GM12892 (cell line): ENCODE results near the gene KDM3B. TPM values are rescaled to one million over a fixed set of nuclear protein-coding genes. Genes with fewer than 3 reads are reported as not detected.
"Not testable (repeated sequence)": the region's sequence is repeated elsewhere in the genome, so short reads cannot be mapped to it uniquely, and the experiment has no call there.

Source experiments
- DNase-seq: peaks from one replicate; pipeline ENCODE4 v3.0.0; 2011; ENCODE audit not compliant: insufficient read length
- FAIRE-seq: peaks from 2 replicates; lab custom pipeline; 2011; peaks lifted over from hg19 to GRCh38; lab: Jason Lieb, UNC
- POLR2A ChIP-seq: IDR thresholded peaks from 2 replicates; pipeline ENCODE4 v1.6.1; 2011; ENCODE audit warnings: low read depth, low read length, control low read depth
- POLR2AphosphoS5 ChIP-seq: IDR thresholded peaks from 2 replicates; pipeline ENCODE4 v1.6.1; 2011; ENCODE audit warnings: low read depth, low read length, control low read depth
- TAF1 ChIP-seq: IDR thresholded peaks from 2 replicates; pipeline ENCODE4 v1.6.1; 2011; ENCODE audit warnings: low read depth, mild to moderate bottlenecking, control low read depth, low read length, borderline replicate concordance
- polyA plus RNA-seq: library from polyadenylated mRNA; unstranded; fragments of >200 nt; gene quantifications from one replicate; pipeline ENCODE4 v1.2.1, GENCODE V29; 2012; ENCODE audit warnings: missing spikeins, inconsistent platforms; ENCODE audit not compliant: missing spikeins

The KDM3B gene, protein sequence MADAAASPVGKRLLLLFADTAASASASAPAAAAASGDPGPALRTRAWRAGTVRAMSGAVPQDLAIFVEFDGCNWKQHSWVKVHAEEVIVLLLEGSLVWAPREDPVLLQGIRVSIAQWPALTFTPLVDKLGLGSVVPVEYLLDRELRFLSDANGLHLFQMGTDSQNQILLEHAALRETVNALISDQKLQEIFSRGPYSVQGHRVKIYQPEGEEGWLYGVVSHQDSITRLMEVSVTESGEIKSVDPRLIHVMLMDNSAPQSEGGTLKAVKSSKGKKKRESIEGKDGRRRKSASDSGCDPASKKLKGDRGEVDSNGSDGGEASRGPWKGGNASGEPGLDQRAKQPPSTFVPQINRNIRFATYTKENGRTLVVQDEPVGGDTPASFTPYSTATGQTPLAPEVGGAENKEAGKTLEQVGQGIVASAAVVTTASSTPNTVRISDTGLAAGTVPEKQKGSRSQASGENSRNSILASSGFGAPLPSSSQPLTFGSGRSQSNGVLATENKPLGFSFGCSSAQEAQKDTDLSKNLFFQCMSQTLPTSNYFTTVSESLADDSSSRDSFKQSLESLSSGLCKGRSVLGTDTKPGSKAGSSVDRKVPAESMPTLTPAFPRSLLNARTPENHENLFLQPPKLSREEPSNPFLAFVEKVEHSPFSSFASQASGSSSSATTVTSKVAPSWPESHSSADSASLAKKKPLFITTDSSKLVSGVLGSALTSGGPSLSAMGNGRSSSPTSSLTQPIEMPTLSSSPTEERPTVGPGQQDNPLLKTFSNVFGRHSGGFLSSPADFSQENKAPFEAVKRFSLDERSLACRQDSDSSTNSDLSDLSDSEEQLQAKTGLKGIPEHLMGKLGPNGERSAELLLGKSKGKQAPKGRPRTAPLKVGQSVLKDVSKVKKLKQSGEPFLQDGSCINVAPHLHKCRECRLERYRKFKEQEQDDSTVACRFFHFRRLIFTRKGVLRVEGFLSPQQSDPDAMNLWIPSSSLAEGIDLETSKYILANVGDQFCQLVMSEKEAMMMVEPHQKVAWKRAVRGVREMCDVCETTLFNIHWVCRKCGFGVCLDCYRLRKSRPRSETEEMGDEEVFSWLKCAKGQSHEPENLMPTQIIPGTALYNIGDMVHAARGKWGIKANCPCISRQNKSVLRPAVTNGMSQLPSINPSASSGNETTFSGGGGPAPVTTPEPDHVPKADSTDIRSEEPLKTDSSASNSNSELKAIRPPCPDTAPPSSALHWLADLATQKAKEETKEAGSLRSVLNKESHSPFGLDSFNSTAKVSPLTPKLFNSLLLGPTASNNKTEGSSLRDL (N-terminal part only)
- 24.1 TPM for polyA plus RNA-seq

DNA sequence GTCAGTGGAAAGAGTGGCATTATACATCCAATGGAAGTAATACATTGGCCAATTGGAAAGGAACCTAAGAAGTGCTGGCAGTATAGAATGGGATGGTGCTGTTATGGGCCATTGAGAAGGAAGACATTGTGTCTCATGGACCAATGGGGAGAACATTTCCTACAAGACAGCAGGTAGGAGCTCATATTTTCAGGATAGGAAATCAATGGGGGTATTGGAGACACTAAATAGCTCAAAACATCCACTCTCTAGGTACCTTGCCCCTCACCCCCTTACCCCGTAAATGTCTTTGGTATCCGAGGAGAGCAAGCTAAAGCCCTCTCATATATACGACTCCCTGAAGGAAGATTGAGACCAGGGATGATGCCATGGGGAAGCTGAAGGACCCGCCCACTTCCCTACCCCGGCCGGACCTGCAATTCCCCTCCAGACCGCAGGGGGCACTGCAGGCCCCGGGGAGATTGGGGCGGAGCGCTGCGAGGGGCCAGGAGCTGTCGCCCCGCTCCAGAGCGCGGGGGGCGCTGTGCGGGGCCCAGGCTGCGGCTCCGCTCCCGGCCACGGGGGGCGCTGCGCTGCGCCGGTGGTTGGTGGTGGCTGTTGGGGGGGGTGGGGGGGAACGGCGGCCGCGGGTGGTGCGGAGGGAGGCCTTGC is at the start of gene KDM3B:
TSS of gene KDM3B (plus strand) at position 615 of the 651 bp plus-strand sequence. CDS start 111 bp downstream, outside the sequence.
- DNase-seq (peak; percentile 87), FAIRE-seq (peak; percentile 95)
- TF ChIP-seq TAF1 (no peak), POLR2A (no peak), POLR2AphosphoS5 (no peak)

DNA sequence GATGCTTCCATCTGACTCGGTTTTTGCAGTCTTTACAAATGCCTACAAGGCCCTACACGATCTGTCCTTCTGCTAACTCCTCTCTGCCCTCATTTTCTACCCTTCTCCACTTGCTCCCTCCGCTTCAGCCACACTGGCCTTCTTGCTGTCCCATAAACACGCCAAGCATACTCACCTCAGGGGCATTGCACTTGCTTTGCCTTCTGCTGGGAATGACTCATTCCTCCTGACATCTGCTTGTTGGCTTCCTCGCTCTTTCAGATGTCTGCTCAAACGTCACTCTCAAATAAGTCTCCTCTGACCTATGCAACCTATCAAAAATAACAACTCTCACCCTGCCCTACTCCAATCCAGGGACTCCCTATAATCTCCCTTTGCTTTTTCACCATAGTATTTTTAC is 49.1 kb upstream of the KDM3B start:
- DNase-seq (no peak), FAIRE-seq (no peak)
- TF ChIP-seq POLR2AphosphoS5 (no peak), TAF1 (no peak), POLR2A (no peak)

DNA sequence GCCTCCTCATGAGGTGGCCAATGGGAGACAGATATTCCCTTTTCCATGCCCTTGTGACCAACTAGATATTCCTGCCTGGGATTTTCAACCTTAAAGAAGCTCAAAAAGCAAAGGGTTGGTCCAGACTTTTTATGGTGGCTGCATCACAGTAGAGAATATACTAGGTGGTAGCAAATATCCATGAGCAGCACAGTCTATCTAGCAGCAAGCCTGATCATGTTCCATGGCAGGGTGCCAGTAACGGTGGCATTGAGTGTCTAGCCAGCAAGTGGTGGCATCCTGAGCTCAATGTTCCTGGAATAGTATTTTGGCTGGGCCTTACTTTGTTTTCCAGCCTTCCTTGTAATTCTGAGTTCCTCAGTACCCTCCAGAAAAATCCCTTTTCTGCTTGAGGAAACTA is 46.7 kb upstream of the KDM3B start:
- DNase-seq (no peak), FAIRE-seq (no peak)
- TF ChIP-seq POLR2A: no peak
- no peak for TF ChIP-seq POLR2AphosphoS5
- TF ChIP-seq TAF1: no peak

DNA sequence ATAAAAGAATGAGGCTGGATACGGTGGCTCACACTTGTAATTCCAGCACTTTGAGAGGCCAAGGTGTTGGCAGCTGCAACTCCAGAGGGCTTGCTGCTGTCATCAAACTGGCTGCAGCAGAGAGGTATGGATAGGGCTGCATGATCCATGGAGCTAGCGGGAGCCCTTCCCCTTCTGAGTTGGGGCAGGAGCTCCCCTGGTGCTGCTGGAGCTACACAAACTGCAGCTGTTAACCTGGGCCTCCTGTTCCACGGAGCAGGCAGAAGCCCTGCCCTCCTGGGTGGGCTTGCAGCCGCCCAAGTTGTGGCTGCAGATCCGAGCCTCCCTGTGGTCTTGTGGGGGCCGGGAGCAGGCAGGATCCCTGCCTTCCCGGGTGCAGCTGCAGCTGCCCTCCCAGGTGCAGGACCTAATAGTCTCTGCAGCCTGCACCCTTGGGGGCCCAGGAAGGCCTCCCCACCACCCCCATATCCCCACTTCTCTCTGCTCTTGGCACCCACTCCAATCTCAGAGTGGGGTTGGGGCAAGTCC is 36.7 kb upstream of the KDM3B start:
- no peak for DNase-seq
- TF ChIP-seq TAF1 (no peak), POLR2A (no peak), POLR2AphosphoS5 (no peak)
- no peak for FAIRE-seq

DNA sequence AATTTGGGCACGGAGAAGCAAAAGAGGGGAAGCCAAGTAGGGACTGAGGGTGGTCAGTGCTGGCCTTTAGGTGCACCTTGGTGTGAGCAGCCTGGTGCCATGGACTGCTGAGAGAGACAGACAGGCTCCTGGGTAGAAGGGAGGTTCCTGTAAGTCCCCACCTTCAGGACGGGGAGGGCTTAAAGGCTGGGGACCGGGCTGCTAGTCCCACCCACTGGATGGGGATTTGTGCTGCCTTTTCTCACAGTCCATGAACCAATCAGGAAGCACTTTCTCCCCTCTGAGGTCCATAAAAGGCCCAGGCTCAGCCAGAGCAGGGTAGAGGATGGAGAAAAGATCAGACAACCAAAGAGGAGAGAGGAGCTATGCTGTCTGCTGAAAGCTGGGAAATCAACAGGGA is 36.1 kb upstream of the KDM3B start:
- DNase-seq (no peak), FAIRE-seq (no peak)
- no peak for TF ChIP-seq POLR2A

DNA sequence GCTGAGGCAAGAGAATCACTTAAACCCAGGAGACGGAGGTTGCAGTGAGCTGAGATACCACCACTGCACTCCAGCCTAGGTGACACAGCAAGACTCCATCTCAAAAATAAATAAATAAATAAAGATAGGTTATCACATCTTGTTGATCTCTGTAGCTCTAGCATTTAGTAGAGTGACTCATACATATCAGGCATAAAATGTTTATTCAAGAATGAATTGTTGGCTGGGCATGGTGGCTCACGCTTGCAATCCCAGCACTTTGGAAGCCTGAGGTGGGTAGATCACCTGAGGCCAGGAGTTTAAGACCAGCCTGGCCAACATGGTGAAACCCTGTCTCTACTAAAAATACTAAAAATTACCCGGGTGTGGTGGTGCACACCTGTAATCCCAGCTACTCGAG is 34.3 kb upstream of the KDM3B start:
- not testable (repeated sequence) for FAIRE-seq, DNase-seq

DNA sequence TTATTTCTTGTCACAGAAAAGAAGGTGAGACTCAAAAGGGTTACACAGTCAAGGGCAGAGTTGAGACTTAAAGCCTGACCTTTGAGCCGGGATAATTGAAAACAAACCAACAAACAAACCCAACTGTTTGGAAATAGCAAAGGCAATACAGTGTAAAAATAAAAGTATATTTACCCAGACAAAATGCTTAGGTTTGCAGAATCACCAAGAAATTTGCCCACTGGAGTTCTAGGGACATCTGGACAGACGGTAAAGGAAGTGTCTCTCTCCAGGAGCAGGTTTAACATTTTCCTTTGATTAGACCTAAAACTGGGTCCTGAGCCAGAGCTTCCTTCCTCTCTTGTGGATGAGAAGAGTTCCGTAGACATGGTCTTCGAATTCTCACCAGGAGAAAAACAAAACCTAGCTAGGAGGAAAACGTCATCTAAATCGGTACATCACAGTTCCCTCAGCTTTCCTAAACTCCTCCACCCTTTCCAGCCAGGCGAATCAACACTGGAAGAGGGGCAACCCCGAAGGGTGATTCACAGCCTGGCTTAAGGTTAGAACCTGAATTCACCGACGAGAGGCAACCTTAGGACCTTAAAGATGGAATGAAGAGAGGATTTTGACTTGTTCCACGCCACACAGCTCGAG is 21.6 kb upstream of the KDM3B start:
- DNase-seq (no peak), FAIRE-seq (peak; percentile 50)
- no peak for TF ChIP-seq TAF1
- no peak for TF ChIP-seq POLR2AphosphoS5
- TF ChIP-seq POLR2A: no peak

DNA sequence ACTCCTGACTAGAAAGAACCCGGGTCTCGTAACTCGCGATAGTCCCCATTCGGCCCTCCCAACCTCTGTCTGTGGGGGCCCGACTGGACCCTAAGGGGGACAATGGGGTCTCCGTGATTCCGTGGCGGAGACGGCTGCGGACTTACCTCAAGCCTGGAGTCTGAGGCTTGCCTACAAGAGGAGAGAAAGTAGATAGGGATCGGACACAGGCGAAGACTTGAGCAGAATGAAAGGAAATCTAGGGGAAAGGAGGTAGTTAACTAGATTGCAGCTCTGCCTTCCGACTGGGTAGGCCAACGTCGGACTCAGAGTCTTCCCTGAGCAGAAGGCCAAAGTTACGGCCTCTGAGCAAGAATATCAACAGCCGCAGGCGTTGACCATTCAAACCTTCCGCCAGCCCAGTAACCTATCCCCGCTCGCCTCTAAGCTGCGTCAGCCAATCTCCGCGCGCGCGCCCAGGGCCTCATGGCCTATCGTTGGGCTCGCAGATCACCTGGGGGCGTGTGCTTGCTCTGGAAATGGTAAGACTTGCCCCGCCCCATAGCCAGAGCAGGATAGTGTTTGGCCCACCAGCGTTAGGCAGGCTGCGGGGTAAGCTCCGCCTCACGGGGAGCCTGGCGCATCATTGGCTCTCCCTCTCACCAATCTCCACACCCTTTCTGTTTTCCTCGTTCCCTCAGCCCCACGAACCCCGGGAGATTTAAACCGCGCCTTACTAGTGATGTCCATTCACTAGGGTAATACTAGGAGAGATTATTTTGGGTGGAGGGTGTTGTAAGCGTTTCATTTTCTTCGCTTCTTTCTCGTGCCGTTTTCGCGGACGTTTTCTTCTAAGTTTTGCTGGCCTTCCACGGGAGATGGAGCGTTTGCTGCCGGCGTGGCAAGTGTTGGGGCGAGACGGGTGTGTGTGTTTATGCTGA is 20.8 kb upstream of the KDM3B start, which contains the start of gene CDC25C:
TSS of gene CDC25C (minus strand) at position 356 of the 920 bp plus-strand sequence. CDS start 624 bp downstream, outside the sequence.
- FAIRE-seq (peak; percentile 99), DNase-seq (peak; percentile 91)
- TF ChIP-seq POLR2AphosphoS5: peak; percentile 52; the same call in 1 of the 2 replicates
- peak; percentile 72 for TF ChIP-seq POLR2A
- TF ChIP-seq TAF1: peak; percentile 25; the same call in 1 of the 2 replicates

DNA sequence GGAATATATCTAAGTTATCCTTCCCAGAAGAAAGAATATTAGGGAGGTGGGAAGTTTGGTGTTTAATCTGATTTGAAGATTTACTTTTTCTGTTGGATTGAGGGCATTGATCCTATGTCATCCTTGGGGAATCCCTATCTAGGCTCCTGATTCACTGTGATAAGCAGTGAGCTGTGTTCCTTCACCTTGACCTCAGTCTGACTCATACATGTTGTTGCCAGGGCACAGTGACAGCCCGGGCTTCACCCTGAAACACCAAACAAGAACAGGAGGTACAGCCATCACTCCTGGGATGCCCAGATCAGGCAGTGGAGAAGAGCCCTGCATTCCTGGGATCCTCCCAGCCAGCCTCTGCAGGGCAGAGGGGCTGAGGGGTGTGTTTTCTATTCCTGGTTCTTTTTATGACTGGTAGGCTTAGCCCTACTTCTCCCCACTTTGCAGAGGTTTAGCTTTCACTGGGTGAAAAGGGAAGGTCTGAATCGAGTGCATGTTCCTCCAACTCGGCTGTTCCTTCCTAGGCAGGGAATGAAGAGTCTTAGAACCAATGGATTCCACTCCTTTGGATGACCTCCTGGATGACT is 17.5 kb upstream of the KDM3B start:
- FAIRE-seq (no peak), DNase-seq (no peak)

More for the DNA sequence above, 17.5 kb upstream of the KDM3B start:
- TF ChIP-seq POLR2AphosphoS5: no peak
- no peak for TF ChIP-seq POLR2A
- no peak for TF ChIP-seq TAF1
